Epithelial cell of esophagus (primary cell): ENCODE results near the gene NME1.

ENCODE experiments used
- DNase-seq: peaks from one replicate; pipeline ENCODE4 v3.0.0; 2010; ENCODE audit warnings: low read depth
- H3K4me3 ChIP-seq: 2 replicates; pipeline ENCODE4 v1.5.1; 2011; ENCODE audit warnings: mild to moderate bottlenecking, low read length, control low read depth
- TF ChIP-seq, protein P1 (sequence below): IDR thresholded peaks from 2 replicates; pipeline ENCODE4 v1.5.1; 2011; ENCODE audit warnings: low read depth, mild to moderate bottlenecking, low read length, control low read depth, inconsistent platforms; ENCODE audit not compliant: insufficient read depth; ENCODE audit errors: missing control alignments

NME1 gene

DNA sequence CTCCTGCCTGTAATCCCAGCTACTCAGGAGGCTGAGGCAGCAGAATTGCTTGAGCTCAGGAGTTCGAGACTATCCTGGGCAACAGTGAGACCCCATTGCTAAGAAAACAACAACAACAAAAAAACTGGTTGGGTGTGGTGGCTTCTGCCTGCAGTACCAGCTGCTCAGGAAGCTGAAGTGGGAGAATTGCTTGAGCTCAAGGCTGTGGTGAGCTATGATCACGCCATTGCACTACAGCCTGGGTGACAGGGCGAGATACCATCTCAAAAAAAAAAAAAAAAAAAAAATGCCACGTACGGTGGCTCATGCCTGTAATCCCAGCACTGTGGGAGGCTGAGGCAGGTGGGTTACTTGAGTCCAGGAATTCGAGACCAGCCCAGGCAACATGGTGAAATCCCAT is 46.9 kb downstream of the NME1 start:
- no peak for DNase-seq
- TF ChIP-seq, protein P1, sequence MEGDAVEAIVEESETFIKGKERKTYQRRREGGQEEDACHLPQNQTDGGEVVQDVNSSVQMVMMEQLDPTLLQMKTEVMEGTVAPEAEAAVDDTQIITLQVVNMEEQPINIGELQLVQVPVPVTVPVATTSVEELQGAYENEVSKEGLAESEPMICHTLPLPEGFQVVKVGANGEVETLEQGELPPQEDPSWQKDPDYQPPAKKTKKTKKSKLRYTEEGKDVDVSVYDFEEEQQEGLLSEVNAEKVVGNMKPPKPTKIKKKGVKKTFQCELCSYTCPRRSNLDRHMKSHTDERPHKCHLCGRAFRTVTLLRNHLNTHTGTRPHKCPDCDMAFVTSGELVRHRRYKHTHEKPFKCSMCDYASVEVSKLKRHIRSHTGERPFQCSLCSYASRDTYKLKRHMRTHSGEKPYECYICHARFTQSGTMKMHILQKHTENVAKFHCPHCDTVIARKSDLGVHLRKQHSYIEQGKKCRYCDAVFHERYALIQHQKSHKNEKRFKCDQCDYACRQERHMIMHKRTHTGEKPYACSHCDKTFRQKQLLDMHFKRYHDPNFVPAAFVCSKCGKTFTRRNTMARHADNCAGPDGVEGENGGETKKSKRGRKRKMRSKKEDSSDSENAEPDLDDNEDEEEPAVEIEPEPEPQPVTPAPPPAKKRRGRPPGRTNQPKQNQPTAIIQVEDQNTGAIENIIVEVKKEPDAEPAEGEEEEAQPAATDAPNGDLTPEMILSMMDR, result no peak
- H3K4me3 ChIP-seq, result no peak overlapping the region

DNA sequence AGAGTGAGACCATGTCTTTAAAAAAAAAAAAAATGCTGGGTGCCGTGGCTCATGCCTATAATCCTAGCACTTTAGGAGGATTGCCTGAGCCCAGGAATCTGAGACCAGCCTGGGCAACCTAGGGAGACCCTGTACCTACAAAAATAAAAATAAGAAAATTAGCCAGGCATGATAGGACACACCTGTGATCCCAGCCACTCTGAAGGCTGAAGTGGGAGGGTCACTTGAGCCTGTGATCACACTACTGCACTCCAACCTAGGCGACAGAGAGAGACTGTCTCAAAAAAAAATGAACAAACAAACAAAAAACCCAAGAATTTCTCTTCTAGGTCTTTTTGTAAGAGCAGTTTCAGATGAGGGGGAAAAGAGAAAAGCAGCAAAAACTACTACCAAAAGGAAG is 47.5 kb downstream of the NME1 start:
- DNase-seq, result no peak
- TF ChIP-seq, protein P1, result no peak
- H3K4me3 ChIP-seq, result no peak overlapping the region

DNA sequence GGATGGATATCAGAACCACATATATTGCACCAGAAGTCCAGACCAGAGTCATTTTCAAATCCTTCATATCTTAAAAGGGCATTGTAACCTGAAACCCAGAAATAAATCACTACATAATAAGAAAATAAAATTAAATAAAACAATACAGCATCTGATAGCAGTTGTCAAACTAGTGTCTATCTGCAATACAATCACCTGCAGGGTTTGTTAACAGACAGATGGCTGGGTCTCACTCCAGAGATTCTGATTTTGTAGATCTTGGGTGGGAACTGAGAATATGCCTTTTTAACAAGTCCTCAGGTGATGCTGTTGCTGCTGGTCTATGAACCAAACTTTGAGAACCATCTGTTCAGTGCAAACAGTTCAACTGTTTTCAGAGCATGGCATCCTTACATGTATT is 50.5 kb downstream of the NME1 start:
- DNase-seq, result no peak
- no peak overlapping the region for H3K4me3 ChIP-seq
- TF ChIP-seq, protein P1, result no peak
